ENCODE results near the gene PTPRG. TPM values are rescaled to one million over a fixed set of nuclear protein-coding genes. Genes with fewer than 3 reads are reported as not detected.

The PTPRG gene
- total RNA-seq, 1 experiment from 2014 or later = 0.74 TPM

DNA sequence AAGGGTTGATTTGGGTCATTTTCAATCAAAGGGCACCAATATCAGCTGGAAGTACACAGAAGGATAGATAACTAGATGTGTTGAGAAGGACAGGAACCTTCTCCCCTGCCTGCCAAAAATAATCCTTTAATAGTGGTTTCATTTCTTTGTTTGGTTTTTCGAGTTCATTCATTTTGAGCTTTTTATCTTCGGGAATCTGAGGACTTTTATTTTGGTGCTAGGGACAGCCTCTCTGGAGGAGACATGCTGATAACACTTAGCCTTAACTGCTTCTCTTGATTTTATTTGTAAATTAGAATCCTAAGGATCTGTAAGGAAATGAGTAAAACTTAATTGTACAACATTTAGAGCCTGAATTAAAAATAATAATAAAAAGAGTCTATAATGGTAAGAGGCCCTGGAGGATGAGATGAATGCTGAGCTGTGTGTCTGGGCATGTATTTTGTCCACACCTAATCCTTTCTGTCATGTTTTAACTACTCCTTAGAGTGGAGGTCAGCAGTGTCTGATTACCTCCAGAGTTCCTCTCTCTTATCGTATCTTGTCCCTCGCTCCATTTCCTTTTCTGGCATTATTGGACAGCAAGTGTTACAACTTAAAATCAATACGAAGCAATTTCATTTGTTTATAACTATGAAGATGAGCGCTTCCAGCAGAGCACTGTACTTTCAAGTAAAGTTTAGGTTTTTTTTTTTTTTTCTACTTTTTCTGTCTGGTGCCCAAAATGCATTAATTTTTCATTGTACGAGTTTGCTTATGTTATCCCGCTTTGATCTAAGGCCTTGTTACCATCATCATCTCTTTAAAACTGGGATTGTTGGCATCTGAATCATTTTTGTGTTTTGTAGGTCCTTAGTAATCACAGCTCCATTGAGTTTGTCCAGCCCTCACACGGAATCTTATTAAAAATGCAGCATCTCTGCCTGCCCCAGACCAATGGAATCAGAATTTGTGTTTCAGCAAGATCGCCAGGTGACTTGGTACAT lies 22.8 kb downstream of the PTPRG start:
- no peaks in the 10 kb centered on the region for H3K4me1 ChIP-seq (ENCODE audit: control insufficient read depth, insufficient read depth, low read length)
- intact Hi-C loops (cut with micrococcal nuclease; ENCODE audit: unreplicated experiment) = no loop called here
- BruUV-seq (replicated peaks) = no TSS peak
- TF ChIP-seq CTCF (IDR thresholded peaks at IDR 0.05) (no peak), TCF7L2 (IDR thresholded peaks at IDR 0.05; ENCODE audit: low read depth, low read length) (no peak), POLR2AphosphoS5 (IDR thresholded peaks at IDR 0.05; ENCODE audit: low read depth, low read length) (no peak), SIN3A (IDR thresholded peaks at IDR 0.05; ENCODE audit: borderline replicate concordance, insufficient read depth, low read depth, low read length) (no peak)
- TF ChIP-seq, protein P1, sequence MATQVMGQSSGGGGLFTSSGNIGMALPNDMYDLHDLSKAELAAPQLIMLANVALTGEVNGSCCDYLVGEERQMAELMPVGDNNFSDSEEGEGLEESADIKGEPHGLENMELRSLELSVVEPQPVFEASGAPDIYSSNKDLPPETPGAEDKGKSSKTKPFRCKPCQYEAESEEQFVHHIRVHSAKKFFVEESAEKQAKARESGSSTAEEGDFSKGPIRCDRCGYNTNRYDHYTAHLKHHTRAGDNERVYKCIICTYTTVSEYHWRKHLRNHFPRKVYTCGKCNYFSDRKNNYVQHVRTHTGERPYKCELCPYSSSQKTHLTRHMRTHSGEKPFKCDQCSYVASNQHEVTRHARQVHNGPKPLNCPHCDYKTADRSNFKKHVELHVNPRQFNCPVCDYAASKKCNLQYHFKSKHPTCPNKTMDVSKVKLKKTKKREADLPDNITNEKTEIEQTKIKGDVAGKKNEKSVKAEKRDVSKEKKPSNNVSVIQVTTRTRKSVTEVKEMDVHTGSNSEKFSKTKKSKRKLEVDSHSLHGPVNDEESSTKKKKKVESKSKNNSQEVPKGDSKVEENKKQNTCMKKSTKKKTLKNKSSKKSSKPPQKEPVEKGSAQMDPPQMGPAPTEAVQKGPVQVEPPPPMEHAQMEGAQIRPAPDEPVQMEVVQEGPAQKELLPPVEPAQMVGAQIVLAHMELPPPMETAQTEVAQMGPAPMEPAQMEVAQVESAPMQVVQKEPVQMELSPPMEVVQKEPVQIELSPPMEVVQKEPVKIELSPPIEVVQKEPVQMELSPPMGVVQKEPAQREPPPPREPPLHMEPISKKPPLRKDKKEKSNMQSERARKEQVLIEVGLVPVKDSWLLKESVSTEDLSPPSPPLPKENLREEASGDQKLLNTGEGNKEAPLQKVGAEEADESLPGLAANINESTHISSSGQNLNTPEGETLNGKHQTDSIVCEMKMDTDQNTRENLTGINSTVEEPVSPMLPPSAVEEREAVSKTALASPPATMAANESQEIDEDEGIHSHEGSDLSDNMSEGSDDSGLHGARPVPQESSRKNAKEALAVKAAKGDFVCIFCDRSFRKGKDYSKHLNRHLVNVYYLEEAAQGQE (IDR thresholded peaks at IDR 0.05; ENCODE audit: insufficient read depth in 1 of 2, low read depth in 2 of 2, low read length in 1 of 2) = no peak
- ChIA-PET CTCF (no interaction called here), POLR2A (no interaction called here)
- H3K4me3 ChIP-seq (ENCODE audit: low read depth in 2 of 2, low read length in 2 of 2) = no peak overlapping the region
- H3K9me3 ChIP-seq (ENCODE audit: control insufficient read depth, insufficient read depth, low read depth, low read length) = no peaks in the 10 kb centered on the region
- no peak for DNase-seq (ENCODE audit: low read depth, low spot score)
- in situ Hi-C loops (cut with HindIII; ENCODE audit: low pct_unique_long_range_greater_than_20kb, low sequenced_read_pairs) = no loop called here
- ATAC-seq = no peak
- no peaks in the 10 kb centered on the region for H3K36me3 ChIP-seq (ENCODE audit: control insufficient read depth, insufficient read depth, low read length)
- no peaks in the 10 kb centered on the region for H3K27me3 ChIP-seq (ENCODE audit: control insufficient read depth, insufficient read depth, low read length)
- no peak overlapping the region for H3K27ac ChIP-seq (ENCODE audit: low read length)

- no peaks in the 10 kb centered on the region for H3K4me1 ChIP-seq (ENCODE audit: control insufficient read depth, insufficient read depth, low read length)
- ChIA-PET CTCF (no interaction called here), POLR2A (no interaction called here)
- BruUV-seq (replicated peaks) = no TSS peak
- TF ChIP-seq SIN3A (IDR thresholded peaks at IDR 0.05; ENCODE audit: borderline replicate concordance, insufficient read depth, low read depth, low read length) (no peak), CTCF (IDR thresholded peaks at IDR 0.05) (no peak)
- in situ Hi-C loops (cut with HindIII; ENCODE audit: low pct_unique_long_range_greater_than_20kb, low sequenced_read_pairs) (no loop called here), intact Hi-C loops (cut with micrococcal nuclease; ENCODE audit: unreplicated experiment) (no loop called here)
- no peaks in the 10 kb centered on the region for H3K36me3 ChIP-seq (ENCODE audit: control insufficient read depth, insufficient read depth, low read length)
- DNase-seq (ENCODE audit: low read depth, low spot score) = no peak
- no peak overlapping the region for H3K4me3 ChIP-seq (ENCODE audit: low read depth in 2 of 2, low read length in 2 of 2)
- no peaks in the 10 kb centered on the region for H3K27me3 ChIP-seq (ENCODE audit: control insufficient read depth, insufficient read depth, low read length)
- no peaks in the 10 kb centered on the region for H3K9me3 ChIP-seq (ENCODE audit: control insufficient read depth, insufficient read depth, low read depth, low read length)
- H3K27ac ChIP-seq (ENCODE audit: low read length) = no peak overlapping the region
- no peak for ATAC-seq
Observed at GRCh38 chr3:61589856-61590255, 28.5 kb downstream of the PTPRG start.

Measured in Panc1 (cell line).